Right cardiac atrium (tissue), 5 donors: ENCODE results near the gene RPL10. TPM values are rescaled to one million over a fixed set of nuclear protein-coding genes. Genes with fewer than 3 reads are reported as not detected.
A peak's percentile ranks its signal among the peaks of the same experiment; 100 is the strongest.
"Not testable (repeated sequence)": the region's sequence is repeated elsewhere in the genome, so short reads cannot be mapped to it uniquely, and the experiment has no call there.

Experiments used
- ATAC-seq, 2 donors: fragments of 200-7000 bp; cut with Tn5 transposase; one replicate each; pipeline versions ENCODE4 v1.8.0 to v1.9.1; 2020; ENCODE audit warnings: moderate library complexity in 2 of 2, mild to moderate bottlenecking in 1 of 2
- DNase-seq, 3 donors: peaks; one replicate each; pipeline ENCODE4 v3.0.0-alpha.2; 2020
- H3K27ac ChIP-seq: one replicate; pipeline ENCODE4 v1.5.1; 2013; ENCODE audit warnings: mild to moderate bottlenecking, low read length, control low read depth, moderate library complexity
- H3K27me3 ChIP-seq: one replicate; pipeline ENCODE4 v1.6.1; 2013; ENCODE audit not compliant: control insufficient read depth, insufficient read depth
- H3K4me1 ChIP-seq: one replicate; pipeline ENCODE4 v1.6.1; 2013; ENCODE audit warnings: low read length; ENCODE audit not compliant: control insufficient read depth, insufficient read depth
- H3K4me3 ChIP-seq: one replicate; pipeline ENCODE4 v1.5.1; 2013; ENCODE audit warnings: low read length, control low read depth
- H3K9me3 ChIP-seq: one replicate; pipeline ENCODE4 v1.6.1; 2013; ENCODE audit warnings: low read length; ENCODE audit not compliant: control insufficient read depth
- WGBS: extraction: QIAGEN DNeasy Blood & Tissue Kit; methylation state at CpG from one replicate; pipeline ENCODE4 v1.1.7; 2013; 5-methylcytosine and 5-hydroxymethylcytosine counted together
- intact Hi-C, 4 donors: fragments of 100-400 bp; cut with DNase I; formaldehyde crosslinking; loops; one replicate each; pipeline versions ENCODE4 v1.11.0 to v1.14.0; 2022 to 2023
- polyA plus RNA-seq: library from polyadenylated mRNA; stranded (reverse); fragments of 200-250 nt; gene quantifications from one replicate; pipeline ENCODE4 v1.2.3, GENCODE V29; 2013
- total RNA-seq, 4 donors: library from RNA; stranded (reverse); fragmentation: NEBNext Ultra II Directional; extraction: Animal tissue kit (Norgen Biotek cat#: 25700); gene quantifications; one replicate each; pipeline ENCODE4 v1.2.1, GENCODE V29; 2021
- donor health status: healthy with polysubstance abuse.
- donor health status: DM: no; HTN: yes; CAD: no.
- donor health status: DM: no; HTN: no; CAD: no.
- donor health status: DM: no; HTN: yes; CAD: no; lungs with severe emphysema.
- donor health status: DM: yes; HTN: yes; CAD: no.

RPL10 gene
- total and polyA plus RNA-seq, 5 donors = 2,034 to 2,857 (median 2,319) TPM

DNA sequence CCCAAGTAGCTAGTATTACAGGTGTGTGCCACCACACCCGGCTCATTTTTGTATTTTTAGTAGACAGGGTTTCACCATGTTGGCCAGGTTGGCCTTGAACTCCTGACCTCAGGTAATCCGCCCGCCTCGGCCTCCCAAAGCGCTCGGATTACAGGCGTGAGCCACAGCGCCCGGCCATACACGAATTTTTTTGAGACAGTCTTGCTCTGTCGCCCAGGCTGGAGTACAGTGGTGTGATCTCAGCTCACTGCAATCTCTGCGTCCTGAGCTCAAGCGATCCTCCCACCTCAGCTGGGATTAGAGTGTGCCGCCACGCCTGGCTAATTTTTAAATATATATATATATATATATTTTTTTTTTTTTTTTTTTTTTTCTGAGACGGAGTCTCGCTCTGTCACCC is 1.8 kb upstream of the RPL10 start:
- H3K27ac ChIP-seq, H3K27me3 ChIP-seq, H3K9me3 ChIP-seq, ATAC-seq, H3K4me1 ChIP-seq, intact Hi-C loops, DNase-seq, H3K4me3 ChIP-seq: not testable (repeated sequence)
- 91% methylated on average over 15 of the region's 17 CpGs for WGBS

DNA sequence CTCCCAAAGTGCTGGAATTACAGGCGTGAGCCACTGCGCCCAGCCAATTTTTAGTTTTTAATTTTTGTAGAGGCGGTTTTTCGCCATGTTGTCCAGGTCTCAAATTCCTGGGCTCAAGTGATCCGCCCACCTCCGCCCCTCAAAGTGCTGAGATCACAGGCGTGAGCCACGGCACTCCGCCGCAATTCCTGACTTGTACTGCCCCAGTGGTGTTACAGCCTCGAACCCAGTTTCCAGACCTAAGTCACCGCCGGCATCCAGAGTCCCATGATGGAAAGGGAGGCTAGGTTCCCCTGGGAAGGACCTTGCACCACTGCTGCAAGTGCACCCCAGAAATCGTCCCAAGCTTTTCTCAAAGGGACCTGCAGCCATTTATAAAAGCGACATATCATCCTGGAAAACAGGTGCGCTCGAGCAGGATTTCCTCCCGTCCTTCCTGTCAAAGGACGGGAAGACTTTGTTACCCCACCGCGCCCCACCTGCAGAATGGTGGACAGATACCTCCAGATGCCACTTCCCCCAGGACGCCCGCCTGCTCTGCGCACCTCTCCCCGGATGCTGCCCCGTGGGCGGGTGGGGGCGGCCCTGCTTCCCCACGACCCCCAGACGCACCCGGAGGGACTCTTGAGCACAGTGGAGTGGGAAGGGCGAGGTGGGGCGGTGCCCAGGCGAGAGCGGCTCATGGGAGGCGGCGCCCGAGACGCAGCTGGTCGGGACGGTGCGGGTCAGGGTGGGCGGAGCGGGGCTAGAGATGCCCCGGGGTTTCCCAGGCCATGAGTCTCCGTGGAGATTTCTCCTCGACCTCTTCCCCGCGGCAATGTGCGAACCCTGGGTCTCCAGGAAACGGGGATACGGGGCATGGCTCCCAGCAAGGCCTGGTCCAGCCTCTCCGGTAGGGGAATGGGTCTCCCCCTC is 947 bp upstream of the RPL10 start:
- intact Hi-C loops = no loop called here
- ATAC-seq (peak; percentile 91), DNase-seq (peak; percentile 86 to 93 (median 92))
- H3K9me3 ChIP-seq = no peaks in the 10 kb centered on the region
- peak overlapping the region; percentile 42 for H3K4me3 ChIP-seq
- H3K27ac ChIP-seq = peak overlapping the region; percentile 98
- peaks cover 2% of the 10 kb centered on the region for H3K4me1 ChIP-seq
- no peaks in the 10 kb centered on the region for H3K27me3 ChIP-seq
- WGBS = 4% methylated on average over 43 of the region's 53 CpGs

DNA sequence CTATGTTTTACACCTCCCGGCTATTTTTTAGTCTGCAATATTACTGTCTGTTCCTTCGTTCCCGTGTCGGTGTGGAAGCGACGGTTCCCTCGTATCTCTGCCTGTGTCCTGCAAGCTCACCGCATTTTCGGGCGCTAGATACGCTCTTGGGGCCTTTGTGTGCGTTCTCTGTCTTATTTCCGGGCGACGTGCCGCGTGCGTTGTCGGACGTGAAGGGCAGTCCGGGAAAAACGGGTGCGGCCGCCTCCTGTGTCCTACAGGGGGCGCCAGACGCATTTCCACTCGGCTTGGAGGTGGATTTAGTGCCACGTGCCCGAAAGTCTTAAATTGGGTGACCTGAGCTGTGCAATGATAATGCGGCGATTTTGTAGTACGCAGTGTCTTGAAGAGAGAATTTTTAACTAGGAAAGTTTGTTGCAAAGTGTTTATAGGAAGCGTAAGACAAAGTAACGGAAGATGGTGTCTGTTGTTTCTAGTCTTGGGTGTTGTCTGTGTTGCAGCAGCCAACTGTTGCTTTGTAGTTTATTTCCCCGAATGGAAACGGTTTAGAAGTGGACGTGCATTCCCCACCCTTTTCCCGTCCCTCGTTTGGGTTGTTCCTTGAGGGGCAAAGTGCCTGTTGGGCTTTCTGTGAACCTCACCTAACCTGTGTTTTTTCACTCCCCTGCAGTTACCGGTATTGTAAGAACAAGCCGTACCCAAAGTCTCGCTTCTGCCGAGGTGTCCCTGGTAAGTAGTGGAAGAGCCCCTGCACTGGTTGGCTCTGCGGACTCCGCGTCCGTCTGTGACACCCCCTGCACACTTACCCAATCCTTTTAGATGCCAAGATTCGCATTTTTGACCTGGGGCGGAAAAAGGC is 720 bp downstream of the RPL10 start:
- intact Hi-C loops = no loop called here
- ATAC-seq (peak; percentile 49 to 61), DNase-seq (peak; percentile 86 to 94 (median 94))
- no peaks in the 10 kb centered on the region for H3K9me3 ChIP-seq
- peak overlapping the region; percentile 100 for H3K27ac ChIP-seq
- WGBS = 1% methylated on average over 49 of the region's 49 CpGs
- H3K27me3 ChIP-seq = no peaks in the 10 kb centered on the region
- peak overlapping the region; percentile 99 for H3K4me3 ChIP-seq
- H3K4me1 ChIP-seq = peaks cover 2% of the 10 kb centered on the region

GRCh38 chrX:154399527-154400368 is 1.6 kb downstream of the RPL10 start:
- intact Hi-C loops = loop anchor here in 1 of 4 donors (10.0 kb wide), 1 partner anchor 115 kb away; the partner anchor contains the start of gene FAM3A
- ATAC-seq (no peak), DNase-seq (no peak)
- Histone ChIP-seq H3K4me3 (peak overlapping the region; percentile 99), H3K4me1 (peaks cover 2% of the 10 kb centered on the region), H3K9me3 (no peaks in the 10 kb centered on the region), H3K27me3 (no peaks in the 10 kb centered on the region), H3K27ac (peak overlapping the region; percentile 100)
- 36% methylated on average over 14 of the region's 14 CpGs for WGBS

DNA sequence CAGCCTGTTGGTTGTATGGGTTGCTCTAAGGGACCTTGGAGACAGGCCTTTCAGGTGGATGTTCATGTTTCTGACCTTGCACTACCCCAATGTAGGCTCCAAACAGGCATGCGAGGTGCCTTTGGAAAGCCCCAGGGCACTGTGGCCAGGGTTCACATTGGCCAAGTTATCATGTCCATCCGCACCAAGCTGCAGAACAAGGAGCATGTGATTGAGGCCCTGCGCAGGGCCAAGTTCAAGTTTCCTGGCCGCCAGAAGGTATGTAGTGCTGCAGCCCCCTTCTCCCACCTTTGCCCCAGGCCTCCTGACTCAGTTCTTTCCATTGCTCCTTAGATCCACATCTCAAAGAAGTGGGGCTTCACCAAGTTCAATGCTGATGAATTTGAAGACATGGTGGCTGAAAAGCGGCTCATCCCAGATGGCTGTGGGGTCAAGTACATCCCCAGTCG is 2.2 kb downstream of the RPL10 start:
- not testable (repeated sequence) for H3K4me1 ChIP-seq, DNase-seq, ATAC-seq, H3K27me3 ChIP-seq, H3K9me3 ChIP-seq, H3K4me3 ChIP-seq
- 75% methylated on average over 6 of the region's 6 CpGs for WGBS
- peak overlapping the region; percentile 32 for H3K27ac ChIP-seq
- intact Hi-C loops = loop anchor here in 1 of 4 donors (10.0 kb wide), 1 partner anchor 114 kb away; the partner anchor contains the start of gene FAM3A

- Histone ChIP-seq H3K9me3 (no peaks in the 10 kb centered on the region), H3K27ac (no peak overlapping the region), H3K27me3 (no peaks in the 10 kb centered on the region), H3K4me1 (peaks cover 2% of the 10 kb centered on the region), H3K4me3 (no peak overlapping the region)
- intact Hi-C loops = loop anchor here in 1 of 4 donors (10.0 kb wide), 1 partner anchor 114 kb away; the partner anchor contains the start of gene FAM3A
- WGBS = 56% methylated on average over 6 of the region's 6 CpGs
- no peak for DNase-seq
- ATAC-seq = no peak
These were observed 3.0 kb downstream of the RPL10 start for GRCh38 chrX:154401045-154401799.

GRCh38 chrX:154401918-154402621 is 3.9 kb downstream of the RPL10 start:
- no peak overlapping the region for H3K27ac ChIP-seq
- WGBS = 53% methylated on average over 6 of the region's 6 CpGs
- no peak for ATAC-seq

GRCh38 chrX:154402622-154403127 is 4.5 kb downstream of the RPL10 start:
- H3K27ac ChIP-seq = no peak overlapping the region
- H3K4me1 ChIP-seq = peaks cover 2% of the 10 kb centered on the region
- no peaks in the 10 kb centered on the region for H3K9me3 ChIP-seq
- no peaks in the 10 kb centered on the region for H3K27me3 ChIP-seq
- H3K4me3 ChIP-seq = no peak overlapping the region
- ATAC-seq (no peak), DNase-seq (no peak)
- 69% methylated on average over 19 of the region's 19 CpGs for WGBS
- intact Hi-C loops = loop anchor here in 1 of 4 donors (10.0 kb wide), 1 partner anchor 112 kb away; the partner anchor contains the start of gene FAM3A

More at GRCh38 chrX:154401918-154402621, 3.9 kb downstream of the RPL10 start:
- Histone ChIP-seq H3K4me1 (peaks cover 2% of the 10 kb centered on the region), H3K9me3 (no peaks in the 10 kb centered on the region), H3K4me3 (no peak overlapping the region), H3K27me3 (no peaks in the 10 kb centered on the region)
- no peak for DNase-seq
- intact Hi-C loops = loop anchor here in 1 of 4 donors (10.0 kb wide), 1 partner anchor 113 kb away; the partner anchor contains the start of gene FAM3A

DNA sequence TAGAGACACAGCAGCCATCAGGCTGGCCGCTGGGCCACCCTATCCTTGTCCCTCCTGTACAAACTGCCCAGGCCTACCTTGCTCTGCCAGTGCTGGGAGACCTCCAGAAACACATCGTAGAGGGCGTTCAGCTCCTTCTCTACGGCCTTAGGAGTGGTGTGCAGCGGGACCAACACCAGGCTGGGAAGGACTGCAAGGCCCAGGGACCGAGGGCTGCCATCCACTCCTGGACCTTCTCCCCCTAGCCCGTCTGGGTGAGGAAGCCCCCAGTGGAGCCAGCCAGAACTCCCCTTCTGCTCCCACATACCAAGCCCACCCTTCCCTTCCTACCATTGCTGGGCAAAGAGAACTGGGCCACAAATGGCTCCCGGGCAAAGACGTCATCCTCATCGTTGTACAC is 5.0 kb downstream of the RPL10 start:
- no peak for ATAC-seq
- no peak overlapping the region for H3K27ac ChIP-seq
- peaks cover 2% of the 10 kb centered on the region for H3K4me1 ChIP-seq
- WGBS = 83% methylated on average over 10 of the region's 10 CpGs
- no peak for DNase-seq
- H3K9me3 ChIP-seq = no peaks in the 10 kb centered on the region
- no peak overlapping the region for H3K4me3 ChIP-seq
- H3K27me3 ChIP-seq = no peaks in the 10 kb centered on the region
- intact Hi-C loops = loop anchor here in 1 of 4 donors (10.0 kb wide), 1 partner anchor 112 kb away; the partner anchor contains the start of gene FAM3A
